Activated naive CD4-positive, alpha-beta T cell treated with anti-CD3 and anti-CD28 coated beads, Interleukin-2, amount 50 U/mL, for 16 hours (primary cell): ENCODE results near the gene THSD4.
"Not testable (repeated sequence)": the region's sequence is repeated elsewhere in the genome, so short reads cannot be mapped to it uniquely, and the experiment has no call there.

Experiments
- DNase-seq: peaks from one replicate; pipeline ENCODE4 v3.0.0-alpha.2; 2020

The THSD4 gene

GRCh38 chr15:71125831-71126450, 10.7 kb downstream of the THSD4 start:
- no peak for DNase-seq

DNA sequence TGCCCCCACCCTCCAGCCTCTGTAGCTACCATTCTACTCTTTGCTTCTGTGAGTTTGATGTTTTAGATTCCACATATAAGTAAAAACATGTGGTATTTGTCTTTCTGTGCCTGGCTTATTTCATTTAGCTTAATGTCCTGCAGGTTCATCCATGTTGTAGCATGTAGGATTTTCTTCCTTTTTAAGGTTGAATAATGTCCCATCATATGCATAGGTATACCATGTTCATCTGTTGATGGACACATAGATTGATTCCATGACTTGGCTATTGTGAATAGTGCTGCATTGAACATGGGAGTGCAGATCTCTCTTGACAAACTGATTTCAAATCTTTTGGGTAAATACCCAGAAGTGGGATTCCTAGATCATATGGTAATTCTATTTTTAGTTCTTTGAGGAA, 11.8 kb downstream of the THSD4 start:
- no peak for DNase-seq

DNA sequence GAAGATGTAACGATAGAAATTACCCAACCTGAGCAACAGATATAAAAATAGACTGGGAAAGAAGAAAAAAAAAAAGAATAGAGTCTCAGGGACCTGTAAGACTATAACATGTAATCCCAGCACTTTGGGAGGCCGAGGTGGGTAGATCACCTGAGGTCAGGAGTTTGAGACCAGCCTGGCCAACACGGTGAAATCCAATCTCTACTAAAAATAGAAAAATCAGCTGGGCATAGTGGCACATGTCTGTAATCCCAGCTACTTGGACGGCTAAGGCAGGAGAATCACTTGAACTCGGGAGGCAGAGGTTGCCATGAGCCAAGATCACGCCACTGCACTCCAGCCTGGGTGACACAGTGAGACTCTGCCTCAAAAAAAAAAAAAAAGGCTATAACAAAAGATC, 12.9 kb downstream of the THSD4 start:
- not testable (repeated sequence) for DNase-seq

DNA sequence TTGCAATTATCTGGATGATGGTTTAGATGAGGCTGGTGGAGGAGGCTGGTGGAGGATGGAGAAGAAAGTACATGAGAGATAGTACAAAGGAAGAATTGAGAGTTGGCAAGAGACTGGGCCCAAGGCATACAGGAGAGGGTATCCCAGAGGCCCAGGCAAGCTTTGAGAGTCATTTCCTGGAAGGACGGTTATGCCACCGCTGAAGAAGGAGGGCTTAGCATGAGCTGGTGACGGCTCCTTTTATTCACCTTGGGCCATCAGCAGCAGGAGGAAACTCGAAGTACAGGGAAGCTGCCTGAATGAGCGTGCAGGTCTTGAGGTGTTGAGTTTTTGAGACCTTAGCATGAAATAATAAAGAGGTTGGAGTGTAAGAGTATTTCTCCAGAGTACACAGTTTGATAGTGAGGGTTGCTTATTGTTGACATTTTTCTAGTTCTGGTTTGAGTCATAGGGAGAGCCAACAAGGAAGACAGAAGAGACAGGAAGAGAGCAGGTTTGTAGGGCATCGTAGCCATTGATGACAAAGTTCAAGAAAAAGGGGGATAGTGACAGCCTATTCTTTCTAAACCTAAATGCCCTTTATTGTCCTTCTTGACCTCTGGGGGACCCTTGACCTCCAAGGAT, 13.8 kb downstream of the THSD4 start:
- DNase-seq: no peak

- DNase-seq: no peak
Measured at GRCh38 chr15:71129669-71130068, 14.4 kb downstream of the THSD4 start.

DNA sequence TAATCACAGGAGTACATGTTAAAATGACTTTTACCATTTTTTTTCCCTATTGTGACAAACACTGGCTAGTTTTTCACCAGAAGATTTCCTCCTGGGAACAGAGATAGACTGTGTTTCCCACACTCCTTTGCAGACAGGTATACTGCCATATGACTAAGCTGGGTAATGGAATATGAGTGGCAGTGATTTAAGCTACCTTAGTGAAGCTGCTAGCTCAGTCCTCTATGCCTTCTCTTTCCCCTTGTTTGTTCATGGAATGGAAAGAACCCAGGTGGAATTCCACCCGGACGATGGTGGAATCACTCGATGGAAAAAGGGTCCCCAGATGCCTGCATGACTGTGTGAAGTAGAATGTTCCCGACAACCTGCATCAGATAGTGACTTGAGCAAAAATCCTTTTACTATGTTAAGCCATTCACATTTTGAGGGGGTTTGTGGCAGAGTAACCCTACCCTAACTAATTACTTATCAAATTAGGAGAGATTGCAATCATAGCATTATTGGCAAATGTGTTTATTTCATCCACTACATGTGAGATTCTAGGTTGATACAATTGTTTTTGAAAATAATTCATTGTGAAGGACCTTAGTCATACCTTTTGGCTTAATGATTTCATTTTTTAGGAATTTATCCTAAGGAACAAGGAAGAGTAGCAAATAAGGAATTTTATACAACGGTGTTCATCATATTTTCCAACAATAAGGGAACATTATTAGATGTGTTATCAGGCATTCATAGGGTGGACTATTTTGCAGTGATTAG, 16.5 kb downstream of the THSD4 start:
- no peak for DNase-seq

GRCh38 chr15:71133747-71134472, 18.6 kb downstream of the THSD4 start:
- no peak for DNase-seq

- DNase-seq: no peak
Measured at GRCh38 chr15:71136159-71136783, 21.0 kb downstream of the THSD4 start.

DNA sequence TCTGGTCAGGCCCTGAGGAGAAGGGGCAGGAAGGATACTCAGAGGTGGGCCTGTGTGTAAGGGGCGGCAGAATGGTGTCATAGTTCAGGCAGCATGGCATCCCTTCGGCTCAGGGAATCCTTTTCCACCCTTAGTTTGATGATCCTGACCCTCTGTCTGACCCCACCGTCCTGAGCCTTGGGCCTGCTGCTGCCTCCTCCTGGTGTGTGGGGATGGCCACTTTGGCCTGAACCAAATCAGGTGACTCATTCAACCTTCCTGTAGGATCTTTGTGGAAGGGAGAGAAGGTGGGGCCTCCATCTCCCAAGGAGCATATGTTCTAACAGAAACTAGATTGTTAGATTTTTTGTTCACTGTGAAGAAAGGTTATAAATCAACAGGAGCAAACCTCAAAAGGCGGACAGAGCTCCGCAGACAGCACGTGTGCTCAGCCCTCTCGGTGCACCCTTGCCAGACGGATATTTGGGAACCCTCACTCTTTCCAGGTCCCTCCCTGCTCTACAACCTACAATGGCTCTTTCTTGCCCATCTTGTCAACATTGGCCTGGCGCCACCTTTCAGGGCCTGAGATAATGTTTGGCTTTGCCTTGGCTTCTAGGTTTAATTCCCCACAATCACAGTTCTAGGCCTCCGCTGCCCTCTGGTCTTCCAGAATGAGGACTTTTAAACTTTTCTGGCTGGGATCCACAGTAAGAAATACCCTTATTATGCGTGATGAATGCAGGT, 21.7 kb downstream of the THSD4 start:
- no peak for DNase-seq

DNA sequence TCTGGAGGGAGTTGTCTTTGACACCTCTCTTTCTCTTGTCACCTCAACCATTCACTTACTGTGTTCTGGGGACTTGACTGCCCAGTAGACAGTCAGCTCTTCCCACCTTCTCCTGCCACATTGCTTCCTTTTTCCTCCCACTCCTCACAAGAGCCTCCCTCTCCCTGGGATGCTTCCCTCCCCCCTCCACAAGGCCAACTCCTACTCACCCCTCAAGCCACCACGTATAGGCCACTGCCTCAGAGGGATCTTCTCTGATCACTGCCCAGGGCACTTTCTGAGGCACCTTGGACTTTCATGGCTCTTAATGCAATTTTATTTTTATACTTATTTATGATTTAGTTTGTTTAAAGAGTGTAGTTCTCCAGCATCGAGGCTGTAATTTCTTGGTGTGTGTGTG, 23.2 kb downstream of the THSD4 start:
- DNase-seq: no peak

GRCh38 chr15:71139241-71139640, 24.0 kb downstream of the THSD4 start:
- DNase-seq: no peak

DNA sequence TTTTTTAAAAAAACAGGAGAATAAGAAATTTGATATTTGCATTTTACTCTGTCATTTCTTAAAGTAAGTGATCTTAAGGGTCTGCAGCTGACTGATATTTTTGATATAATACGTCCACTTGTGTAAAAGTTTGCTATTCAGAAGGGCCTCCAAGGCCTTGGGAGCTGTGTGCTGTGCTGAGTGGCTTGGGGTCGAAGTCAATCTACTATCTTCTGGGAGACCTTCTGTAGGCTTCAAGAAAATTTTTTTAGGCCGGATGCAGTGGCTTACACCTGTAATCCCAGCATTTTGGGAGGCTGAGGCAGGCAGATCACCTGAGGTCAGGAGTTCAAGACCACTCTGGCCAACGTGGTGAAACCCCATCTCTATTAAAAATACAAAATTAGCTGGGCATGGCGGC, 26.3 kb downstream of the THSD4 start:
- DNase-seq: no peak

- DNase-seq: no peak
Measured at GRCh38 chr15:71142780-71143179, 27.5 kb downstream of the THSD4 start.

DNA sequence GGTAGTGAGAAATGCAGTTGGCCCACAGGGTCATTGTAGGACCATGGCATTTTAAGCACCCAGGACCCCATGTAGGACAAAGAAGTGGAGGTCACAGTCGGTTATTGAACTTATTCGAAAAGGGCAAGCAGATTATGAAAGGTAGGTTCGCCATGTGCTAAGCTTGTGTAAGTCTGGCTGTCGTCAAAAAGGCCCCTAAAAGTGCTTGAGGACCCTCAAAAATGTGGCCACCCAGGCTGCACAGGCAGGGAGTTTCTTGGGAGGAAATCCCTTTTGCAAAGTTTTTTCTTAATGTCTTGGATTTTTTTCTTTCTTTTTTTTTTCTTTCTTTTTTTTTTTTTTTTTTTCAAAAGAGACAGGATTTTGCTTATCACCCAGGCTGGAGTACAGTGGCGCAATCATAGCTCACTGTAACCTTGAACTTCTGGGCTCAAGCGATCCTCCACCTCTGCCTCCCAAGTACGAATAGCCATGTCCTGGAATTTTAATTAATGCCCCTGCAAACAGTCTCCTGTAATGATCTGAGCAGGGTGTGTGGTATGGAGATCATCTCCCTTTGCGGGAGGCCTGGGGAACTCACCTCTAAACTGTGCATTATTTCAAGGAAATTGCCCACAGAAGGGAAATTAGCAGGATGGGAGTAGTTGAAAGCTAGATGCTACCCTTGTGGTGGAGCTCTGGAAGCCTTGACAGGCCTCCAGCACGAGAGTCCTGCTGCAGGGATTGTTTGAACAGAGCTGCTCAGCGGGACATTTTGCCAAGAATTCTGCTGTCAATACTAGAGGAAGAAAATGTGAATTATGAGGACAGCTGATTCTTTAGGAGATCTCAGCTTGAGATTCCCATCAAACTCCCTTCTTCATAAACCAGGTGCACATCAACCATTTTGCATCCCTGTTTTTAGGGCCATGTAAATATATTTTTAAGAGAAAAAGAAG, 28.4 kb downstream of the THSD4 start:
- no peak for DNase-seq

DNA sequence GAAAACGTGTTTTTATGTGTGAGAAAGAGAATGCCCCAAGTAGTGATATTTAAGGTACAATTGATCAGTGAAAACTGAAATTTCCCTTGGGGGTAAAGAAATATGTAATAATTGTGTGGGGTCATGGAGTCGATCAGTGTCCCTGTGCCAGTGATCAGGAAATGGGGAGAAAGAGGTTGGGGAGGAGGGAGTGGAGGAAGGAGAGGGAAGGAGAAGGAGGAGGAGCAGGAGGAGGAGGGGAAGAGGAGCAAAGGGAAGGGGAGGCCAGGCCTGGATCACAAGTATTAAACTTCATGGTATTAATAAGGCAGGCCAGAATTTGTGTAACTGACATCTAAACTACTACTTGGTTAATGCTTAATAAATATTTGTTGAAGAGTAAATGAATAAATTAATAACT, 30.4 kb downstream of the THSD4 start:
- DNase-seq: no peak

DNA sequence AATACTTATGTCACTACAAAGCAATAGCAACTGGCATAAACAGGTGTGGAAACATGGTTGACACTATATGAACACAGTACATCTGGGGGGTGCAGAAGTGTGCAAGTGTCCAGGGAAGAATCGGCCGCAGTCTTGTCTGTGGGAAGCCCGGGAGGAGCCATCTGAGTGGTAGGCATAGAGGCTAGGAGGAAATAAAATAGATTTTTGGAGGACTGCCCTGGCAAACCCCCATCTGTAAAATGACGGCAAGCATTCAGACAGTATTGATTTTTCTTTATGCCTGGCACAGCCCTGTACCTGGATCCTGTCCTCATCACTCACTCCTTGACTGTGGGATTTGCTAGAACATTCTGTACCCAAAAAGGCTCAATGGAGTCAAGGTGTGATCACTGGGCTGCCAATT, 31.3 kb downstream of the THSD4 start:
- no peak for DNase-seq

DNA sequence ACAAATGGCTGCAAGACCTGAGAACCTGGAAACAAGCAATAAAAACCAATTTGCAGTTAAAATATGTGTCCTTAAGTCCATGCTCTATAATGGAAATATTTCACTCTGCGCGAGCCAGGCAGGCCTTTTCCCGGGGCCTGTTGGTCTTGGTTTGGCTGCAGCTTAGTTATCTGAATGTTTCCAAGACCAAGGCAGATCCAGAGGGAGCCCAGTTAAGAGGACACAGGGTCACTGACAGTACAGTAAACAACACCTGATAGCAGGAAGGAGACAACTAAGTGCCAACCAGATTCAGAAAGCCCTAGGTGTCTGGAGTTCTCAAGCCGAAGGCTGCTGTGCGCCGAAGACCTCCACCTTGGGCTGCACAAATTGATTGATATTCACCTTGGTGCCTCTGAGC, 32.8 kb downstream of the THSD4 start:
- no peak for DNase-seq

- DNase-seq: no peak
Measured at GRCh38 chr15:71149646-71150557, 34.6 kb downstream of the THSD4 start.

DNA sequence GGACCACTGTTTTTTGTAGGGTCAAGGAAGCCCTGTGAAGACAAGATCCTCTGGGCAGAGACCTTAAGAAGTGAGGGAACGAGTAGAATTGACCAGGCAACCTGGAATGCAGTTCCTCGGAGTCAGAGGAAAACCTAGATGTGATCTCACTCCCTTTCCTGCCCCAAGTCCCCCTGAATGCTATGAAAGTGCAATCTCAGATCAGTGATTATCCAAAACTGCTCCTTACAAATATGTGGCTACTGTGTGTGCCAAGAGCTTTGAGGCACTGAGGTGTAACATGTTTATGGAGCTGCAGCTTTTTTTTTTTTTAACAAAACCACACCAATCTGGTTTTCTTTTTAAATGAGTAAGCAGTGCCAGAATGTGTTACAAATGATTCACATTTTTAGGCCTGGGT, 35.8 kb downstream of the THSD4 start:
- no peak for DNase-seq

DNA sequence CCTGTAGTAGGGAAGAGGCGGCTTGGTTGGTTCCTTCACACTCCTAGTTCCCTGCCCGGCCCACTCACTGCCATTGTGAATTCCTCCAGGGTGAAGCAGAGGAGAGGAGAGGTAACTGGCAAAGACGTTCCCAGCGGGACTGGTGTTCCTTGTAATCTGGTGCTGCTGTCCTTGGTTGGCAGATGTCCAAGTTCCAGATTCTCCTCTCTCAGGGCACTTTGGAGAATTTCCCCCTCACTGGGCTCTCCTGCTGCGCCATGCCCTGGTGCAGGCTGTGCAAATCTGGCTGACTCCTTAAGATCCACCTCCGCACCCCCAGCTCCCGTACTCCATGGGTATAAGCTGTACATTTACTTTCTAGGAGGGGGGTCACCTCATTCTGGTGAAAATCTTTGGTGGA, 37.3 kb downstream of the THSD4 start:
- DNase-seq: no peak
